Measurements from ENCODE around the gene ELP4. TPM values are rescaled to one million over a fixed set of nuclear protein-coding genes. Genes with fewer than 3 reads are reported as not detected.

The ELP4 gene, protein sequence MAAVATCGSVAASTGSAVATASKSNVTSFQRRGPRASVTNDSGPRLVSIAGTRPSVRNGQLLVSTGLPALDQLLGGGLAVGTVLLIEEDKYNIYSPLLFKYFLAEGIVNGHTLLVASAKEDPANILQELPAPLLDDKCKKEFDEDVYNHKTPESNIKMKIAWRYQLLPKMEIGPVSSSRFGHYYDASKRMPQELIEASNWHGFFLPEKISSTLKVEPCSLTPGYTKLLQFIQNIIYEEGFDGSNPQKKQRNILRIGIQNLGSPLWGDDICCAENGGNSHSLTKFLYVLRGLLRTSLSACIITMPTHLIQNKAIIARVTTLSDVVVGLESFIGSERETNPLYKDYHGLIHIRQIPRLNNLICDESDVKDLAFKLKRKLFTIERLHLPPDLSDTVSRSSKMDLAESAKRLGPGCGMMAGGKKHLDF
- total RNA-seq, result 10 to 100 TPM; 11.6 to 20.7 (median 15.1) TPM
- 10 to 100 TPM in 1 of 2 donors, 1 to 10 TPM in 1; 8.5 to 11.0 TPM for polyA plus RNA-seq
- long read RNA-seq, donor 1, full-length matches to known transcripts, result 6 of 8 reads
- long read RNA-seq, donor 1, partial matches to known transcripts, result 0 of 8 reads
- long read RNA-seq, donor 1, other reads (novel, unspliced or antisense), result 2 of 8 reads
- long read RNA-seq, donor 2, full-length matches to known transcripts, result 23 of 32 reads
- long read RNA-seq, donor 2, partial matches to known transcripts, result 7 of 32 reads
- long read RNA-seq, donor 2, other reads (novel, unspliced or antisense), result 2 of 32 reads
- long read RNA-seq, donor 3, full-length matches to known transcripts, result 2 of 3 reads
- long read RNA-seq, donor 3, partial matches to known transcripts, result 1 of 3 reads
- long read RNA-seq, donor 3, other reads (novel, unspliced or antisense), result 0 of 3 reads

DNA sequence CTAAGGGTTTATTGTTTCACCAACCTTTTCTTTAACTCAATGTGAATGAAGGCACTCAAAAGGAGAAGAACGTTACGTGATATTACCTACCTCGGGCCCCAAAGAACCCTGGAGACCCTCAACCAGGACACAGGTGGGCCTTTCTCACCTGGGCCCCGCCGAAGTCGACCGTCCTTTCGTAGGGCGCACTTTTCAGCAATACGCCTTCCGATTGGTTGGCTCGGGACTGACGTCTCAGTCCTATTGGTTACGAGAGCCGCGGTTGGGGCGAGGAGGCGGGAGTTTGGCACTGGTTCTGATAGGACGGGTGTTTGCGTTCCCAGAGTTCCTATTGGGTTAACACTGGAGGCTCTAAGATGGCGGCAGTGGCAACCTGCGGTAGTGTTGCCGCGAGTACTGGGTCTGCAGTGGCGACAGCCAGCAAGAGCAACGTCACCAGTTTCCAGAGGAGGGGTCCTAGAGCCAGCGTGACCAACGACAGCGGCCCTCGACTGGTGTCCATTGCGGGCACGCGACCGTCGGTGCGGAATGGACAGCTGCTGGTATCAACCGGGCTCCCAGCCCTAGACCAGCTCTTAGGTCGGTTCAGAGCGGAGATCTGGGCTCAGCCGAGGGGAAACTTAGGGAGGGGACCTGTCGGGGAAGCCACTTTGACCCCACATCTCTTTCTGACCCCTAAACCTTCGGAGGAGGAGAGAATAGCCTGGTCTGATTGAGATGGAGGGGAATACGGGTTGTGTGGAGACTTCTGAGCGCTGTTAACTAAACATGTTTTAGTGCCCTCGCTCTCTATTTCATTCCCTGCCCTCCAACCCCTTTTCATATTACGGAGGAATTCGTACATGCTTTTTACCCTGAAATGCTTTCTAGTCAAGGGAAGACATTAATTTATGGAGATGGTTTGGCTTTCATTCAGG is at the start of gene ELP4, which contains the start of gene IMMP1L:
Gene ELP4 (plus strand): TSS at position 339 of the 917 bp plus-strand sequence. CDS start 18 bp downstream, at position 357.
Gene IMMP1L (minus strand): TSS at position 194 of the 917 bp plus-strand sequence. CDS start 46,346 bp downstream, outside the sequence.
- 0% methylated on average over 33 to 47 of the region's 47 CpGs for WGBS, 4 donors
- intact Hi-C loops (cut with DNase I), result no loop called here
- peaks cover 0 to 27% (median 10%) of the 10 kb centered on the region in 12 donors for H3K4me1 ChIP-seq
- peak; percentile 100 for ATAC-seq
- H3K27ac ChIP-seq, result peak within 1 kb of the TSS in 11 of 12 donors; percentile 58 to 87 (median 78)
- DNase-seq, result peak; percentile 96 to 98 (median 97)
- TF ChIP-seq, protein P1, sequence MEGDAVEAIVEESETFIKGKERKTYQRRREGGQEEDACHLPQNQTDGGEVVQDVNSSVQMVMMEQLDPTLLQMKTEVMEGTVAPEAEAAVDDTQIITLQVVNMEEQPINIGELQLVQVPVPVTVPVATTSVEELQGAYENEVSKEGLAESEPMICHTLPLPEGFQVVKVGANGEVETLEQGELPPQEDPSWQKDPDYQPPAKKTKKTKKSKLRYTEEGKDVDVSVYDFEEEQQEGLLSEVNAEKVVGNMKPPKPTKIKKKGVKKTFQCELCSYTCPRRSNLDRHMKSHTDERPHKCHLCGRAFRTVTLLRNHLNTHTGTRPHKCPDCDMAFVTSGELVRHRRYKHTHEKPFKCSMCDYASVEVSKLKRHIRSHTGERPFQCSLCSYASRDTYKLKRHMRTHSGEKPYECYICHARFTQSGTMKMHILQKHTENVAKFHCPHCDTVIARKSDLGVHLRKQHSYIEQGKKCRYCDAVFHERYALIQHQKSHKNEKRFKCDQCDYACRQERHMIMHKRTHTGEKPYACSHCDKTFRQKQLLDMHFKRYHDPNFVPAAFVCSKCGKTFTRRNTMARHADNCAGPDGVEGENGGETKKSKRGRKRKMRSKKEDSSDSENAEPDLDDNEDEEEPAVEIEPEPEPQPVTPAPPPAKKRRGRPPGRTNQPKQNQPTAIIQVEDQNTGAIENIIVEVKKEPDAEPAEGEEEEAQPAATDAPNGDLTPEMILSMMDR (IDR thresholded peaks at IDR 0.05), result no peak
- TF ChIP-seq POLR2A (IDR thresholded peaks at IDR 0.05), result peak in 1 of 2 donors; percentile 62
- H3K4me3 ChIP-seq, result peak within 1 kb of the TSS; percentile 53 to 92 (median 79)
- no peaks in the 10 kb centered on the region for H3K9me3 ChIP-seq
- H3K27me3 ChIP-seq, result no peaks in the 10 kb centered on the region
- peaks cover 0 to 4% (median 0%) of the 10 kb centered on the region in 9 donors for H3K36me3 ChIP-seq

DNA sequence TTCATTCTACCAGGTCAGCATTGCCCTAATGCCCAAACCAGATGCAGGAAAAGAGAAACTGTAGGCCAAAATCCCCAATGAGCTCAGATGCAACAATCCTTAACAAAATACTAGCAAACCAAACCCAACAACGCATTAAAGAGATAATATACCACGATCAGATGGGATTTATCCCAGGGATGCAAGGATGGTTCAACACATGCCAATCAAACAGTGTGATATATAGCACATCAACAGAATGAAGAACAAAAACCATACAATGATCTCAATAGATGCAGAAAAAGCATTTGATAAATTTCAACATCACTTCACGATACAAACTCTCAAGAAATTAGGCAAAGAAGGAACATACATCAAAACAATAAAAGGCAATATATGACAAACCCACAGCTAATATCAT is 45.1 kb upstream of the ELP4 start:
- Histone ChIP-seq H3K27ac (no peak overlapping the region), H3K9me3 (peaks cover 0 to 43% (median 11%) of the 10 kb centered on the region in 12 donors), H3K4me3 (no peak overlapping the region), H3K36me3 (peaks cover 0 to 10% (median 0%) of the 10 kb centered on the region in 9 donors), H3K27me3 (no peaks in the 10 kb centered on the region), H3K4me1 (no peaks in the 10 kb centered on the region)
- 96 to 98% (median 98%) methylated on average over 3 of the region's 3 CpGs for WGBS, 4 donors
- DNase-seq (no peak), ATAC-seq (no peak)
- TF ChIP-seq POLR2A (IDR thresholded peaks at IDR 0.05), result no peak
- TF ChIP-seq, protein P1 (IDR thresholded peaks at IDR 0.05), result no peak
- intact Hi-C loops (cut with DNase I), result no loop called here

DNA sequence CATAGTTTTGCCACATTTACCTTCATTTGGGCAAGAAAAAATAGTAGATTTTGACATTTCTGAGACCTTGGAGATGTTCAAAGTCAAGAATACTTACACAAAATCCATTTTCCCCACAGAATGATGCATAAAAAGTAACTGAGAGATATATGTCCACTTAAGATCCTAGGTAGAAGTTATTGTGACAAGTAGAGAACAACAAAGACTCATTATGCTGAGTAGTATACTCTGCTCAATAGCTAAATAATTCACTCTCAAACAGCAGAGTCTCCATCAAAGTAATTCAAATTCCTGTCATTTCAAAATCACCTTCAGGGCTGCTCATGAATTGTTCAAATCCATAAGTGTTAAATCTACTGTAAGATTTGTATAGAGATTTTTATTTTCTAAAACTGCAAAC is 35.5 kb upstream of the ELP4 start:
- DNase-seq (no peak), ATAC-seq (no peak)
- H3K4me3 ChIP-seq, result no peak overlapping the region
- intact Hi-C loops (cut with DNase I), result no loop called here
- H3K36me3 ChIP-seq, result no peaks in the 10 kb centered on the region
- H3K9me3 ChIP-seq, result no peaks in the 10 kb centered on the region
- H3K27ac ChIP-seq, result no peak overlapping the region
- no peaks in the 10 kb centered on the region for H3K4me1 ChIP-seq
- H3K27me3 ChIP-seq, result no peaks in the 10 kb centered on the region
- TF ChIP-seq POLR2A (IDR thresholded peaks at IDR 0.05), result no peak

DNA sequence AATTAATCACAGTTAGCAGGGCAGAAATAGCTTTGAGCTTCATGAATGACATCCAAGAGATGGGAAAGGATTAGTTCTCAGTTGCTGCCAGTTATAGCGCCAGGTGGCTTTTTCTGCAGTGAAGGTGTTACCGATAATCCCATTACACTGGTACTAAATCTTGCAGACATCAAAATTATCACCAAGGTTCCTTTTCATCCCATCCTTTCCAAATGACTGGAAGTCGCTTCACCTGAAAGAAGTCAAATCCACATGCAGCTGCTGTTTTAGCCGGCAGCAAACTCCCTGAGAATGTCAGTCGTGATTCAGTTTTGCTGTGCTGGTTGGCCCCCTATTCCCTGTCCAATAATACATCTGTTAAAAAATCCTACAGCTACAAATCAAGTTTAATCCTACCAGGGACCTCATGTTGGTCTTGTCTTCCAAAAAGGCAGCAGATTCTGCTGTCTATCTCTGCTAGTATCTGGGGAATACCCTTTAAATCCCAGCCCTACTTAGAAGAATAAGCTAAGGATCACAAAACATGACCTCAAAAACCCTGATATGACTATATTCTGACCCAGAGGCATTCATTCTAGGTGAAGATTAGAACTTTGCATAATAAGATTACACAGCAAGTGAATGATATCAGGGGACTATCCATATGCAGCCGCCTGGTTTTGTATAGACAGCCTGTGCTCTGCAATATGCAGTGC is 31.9 kb upstream of the ELP4 start:
- intact Hi-C loops (cut with DNase I), result no loop called here

More for the DNA sequence above, 31.9 kb upstream of the ELP4 start:
- H3K27ac ChIP-seq, result no peak overlapping the region
- WGBS, 4 donors, result 82 to 86% (median 84%) methylated on average over 6 of the region's 6 CpGs
- H3K4me1 ChIP-seq, result no peaks in the 10 kb centered on the region
- H3K9me3 ChIP-seq, result no peaks in the 10 kb centered on the region
- TF ChIP-seq, protein P1 (IDR thresholded peaks at IDR 0.05), result no peak
- TF ChIP-seq POLR2A (IDR thresholded peaks at IDR 0.05), result no peak
- no peak overlapping the region for H3K4me3 ChIP-seq
- no peaks in the 10 kb centered on the region for H3K27me3 ChIP-seq
- DNase-seq (no peak), ATAC-seq (no peak)
- no peaks in the 10 kb centered on the region for H3K36me3 ChIP-seq
